ENCODE results near the gene CEP295NL.

GRCh38 chr17:78944026-78944425 lies 41.0 kb upstream of the CEP295NL start:
- no peak for TF ChIP-seq EP300 (IDR thresholded peaks at IDR 0.05)
- TF ChIP-seq CTCF (IDR thresholded peaks at IDR 0.05) = no peak
- no peak for TF ChIP-seq POLR2A (IDR thresholded peaks at IDR 0.05)
